Measurements from ENCODE around the gene CACHD1.

DNA sequence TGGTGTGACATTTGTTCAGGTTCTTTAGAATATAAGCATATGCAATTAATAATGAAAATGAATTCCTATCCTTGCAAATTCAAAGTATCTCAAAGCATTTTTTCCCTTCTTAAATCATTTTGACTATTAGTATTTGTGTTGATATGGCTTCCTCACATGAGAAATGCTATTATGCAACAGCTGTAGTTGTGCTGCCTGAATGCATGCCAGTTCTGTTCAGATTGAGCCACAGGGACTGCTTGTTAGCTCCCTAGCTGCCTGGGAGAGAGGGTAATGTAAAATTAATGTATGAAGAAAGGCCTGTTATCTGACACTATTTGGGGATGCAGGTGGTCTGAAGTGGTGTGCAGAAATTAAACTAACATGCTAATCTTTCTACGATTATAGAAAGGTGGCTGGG, 45.5 kb downstream of the CACHD1 start:
- TF ChIP-seq POLR2A (IDR thresholded peaks at IDR 0.05): no peak
- TF ChIP-seq, protein P1, sequence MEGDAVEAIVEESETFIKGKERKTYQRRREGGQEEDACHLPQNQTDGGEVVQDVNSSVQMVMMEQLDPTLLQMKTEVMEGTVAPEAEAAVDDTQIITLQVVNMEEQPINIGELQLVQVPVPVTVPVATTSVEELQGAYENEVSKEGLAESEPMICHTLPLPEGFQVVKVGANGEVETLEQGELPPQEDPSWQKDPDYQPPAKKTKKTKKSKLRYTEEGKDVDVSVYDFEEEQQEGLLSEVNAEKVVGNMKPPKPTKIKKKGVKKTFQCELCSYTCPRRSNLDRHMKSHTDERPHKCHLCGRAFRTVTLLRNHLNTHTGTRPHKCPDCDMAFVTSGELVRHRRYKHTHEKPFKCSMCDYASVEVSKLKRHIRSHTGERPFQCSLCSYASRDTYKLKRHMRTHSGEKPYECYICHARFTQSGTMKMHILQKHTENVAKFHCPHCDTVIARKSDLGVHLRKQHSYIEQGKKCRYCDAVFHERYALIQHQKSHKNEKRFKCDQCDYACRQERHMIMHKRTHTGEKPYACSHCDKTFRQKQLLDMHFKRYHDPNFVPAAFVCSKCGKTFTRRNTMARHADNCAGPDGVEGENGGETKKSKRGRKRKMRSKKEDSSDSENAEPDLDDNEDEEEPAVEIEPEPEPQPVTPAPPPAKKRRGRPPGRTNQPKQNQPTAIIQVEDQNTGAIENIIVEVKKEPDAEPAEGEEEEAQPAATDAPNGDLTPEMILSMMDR (IDR thresholded peaks at IDR 0.05): no peak
